Stimulated activated naive CD4-positive, alpha-beta T cell treated with Interleukin-2 at 50 U/mL for 16 hours (primary cell): ENCODE measurements around the gene COL18A1.

Experiments
- DNase-seq: peaks from one replicate; lab custom pipeline; 2025; lab: John Stamatoyannopoulos, UW

Gene COL18A1

DNA sequence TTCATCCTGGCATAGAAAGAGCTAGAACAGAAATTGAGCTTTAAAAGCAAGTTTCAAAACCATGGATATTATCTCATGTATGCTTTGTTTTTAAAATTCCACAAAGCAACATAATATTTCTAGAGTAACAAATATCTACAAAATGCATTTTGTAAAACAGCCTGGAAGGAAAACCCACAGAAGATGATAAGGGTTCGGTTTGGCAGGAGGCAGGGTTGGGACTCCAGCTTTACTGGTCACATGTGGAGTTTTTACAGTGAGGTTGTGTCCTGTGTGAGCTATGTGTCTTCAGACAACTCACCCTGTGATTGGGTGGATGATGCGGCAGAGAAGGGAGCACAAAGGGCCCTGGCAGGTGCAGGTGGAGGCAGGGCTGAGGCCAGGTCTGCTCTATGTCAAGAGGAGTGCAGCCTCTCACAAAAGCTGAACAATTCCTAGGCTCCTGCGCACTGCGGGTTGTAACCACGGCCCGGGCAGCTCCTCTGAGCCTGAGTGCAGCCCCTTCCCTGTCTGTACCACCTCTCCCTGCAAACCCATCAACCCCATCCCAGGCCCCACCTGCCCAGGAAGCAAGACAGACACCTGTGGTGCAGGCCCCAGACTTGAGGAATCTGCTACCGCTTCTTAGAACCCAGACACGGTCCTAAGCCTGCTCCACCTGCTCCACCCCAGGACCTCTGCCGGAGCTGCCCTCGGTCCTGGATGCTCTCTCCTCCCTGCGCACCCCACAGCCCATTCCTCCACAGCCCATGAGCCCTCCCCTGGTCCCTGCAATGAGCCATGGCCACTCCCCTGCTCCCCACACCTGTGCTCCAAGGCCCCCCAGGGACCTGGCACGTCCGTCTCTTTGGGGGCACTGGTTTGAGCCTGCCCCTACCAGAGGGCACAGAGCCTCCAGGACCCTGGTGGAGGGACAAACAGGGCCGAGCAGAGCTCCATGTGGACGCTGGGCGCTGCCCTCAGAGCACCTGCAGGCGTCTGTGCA, 2.8 kb upstream of the COL18A1 start:
- no peak for DNase-seq

DNA sequence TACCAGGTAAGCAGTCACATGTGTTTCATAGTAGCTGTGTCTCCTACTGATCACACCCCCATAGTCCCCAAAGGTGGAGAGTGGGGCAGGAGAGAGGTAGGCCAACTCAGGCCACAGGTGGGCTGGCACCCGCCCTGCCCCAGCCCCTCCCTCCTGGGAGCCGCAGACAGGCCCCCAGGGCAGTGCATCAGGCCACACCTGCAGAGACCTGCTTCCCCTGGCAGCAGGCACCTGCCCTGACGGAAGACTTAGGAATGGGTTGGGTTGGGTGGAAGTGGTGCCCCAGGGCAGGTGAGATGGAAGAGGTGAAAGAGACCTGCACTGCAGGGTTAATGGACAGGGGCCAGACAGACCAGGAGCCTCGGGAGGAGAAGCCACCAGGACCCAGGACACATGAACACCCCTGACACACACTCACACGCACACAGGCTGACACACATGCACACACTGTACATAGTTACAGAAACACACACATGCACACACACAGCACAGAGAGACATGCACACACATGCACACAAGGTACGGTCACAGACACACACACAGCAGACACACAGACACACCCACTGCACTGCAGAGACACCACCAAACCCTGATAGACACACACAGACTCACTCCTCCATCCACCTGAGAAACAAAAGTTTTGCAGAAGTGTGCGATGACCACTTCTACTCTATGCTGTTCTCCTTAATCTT, 1.7 kb upstream of the COL18A1 start:
- DNase-seq: no peak

DNA sequence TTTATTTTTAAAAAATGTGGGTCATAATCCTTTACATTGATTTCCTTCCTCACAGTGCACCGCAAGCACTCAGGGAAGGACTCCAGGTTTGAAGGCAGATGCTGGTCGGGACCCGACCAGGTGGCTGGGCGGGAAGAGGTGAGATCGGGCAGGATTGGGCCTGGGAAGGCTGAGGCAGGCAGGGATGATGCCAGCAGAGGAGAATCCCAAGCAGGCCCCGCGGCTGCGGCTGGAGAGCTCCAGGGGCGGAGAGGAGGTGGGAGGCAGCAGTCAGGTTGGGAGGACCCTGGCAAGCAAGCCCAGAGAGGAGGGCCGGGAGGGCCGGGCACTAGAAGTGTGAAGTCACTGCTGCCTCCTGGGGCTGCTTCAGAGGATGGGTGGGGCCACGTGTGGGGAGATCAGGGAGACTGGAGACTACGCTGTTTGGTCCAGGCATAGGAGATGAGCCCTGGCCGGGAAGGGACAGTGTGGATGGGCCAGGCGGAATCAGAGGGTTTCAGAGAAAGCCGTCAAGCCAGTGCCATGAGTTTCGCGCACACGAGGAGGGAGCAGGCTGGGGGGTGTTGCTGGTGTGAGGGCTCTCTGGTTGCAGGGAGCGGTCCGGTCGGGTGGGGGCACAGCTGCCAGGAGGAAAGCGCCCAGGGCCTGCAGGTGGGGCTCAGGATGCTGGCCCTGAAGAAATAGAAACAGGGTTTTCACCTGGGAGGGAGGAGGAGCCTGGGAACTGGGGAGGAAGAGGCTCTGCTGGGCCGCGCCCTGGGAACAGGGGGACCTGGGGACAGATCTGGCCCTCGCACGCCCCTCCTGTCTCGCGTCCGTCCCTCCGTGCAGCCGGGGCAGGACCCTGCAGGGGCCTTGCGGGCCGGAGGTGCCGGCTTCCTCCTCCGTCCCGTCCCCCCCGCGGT, 888 bp upstream of the COL18A1 start:
- DNase-seq: no peak

DNA sequence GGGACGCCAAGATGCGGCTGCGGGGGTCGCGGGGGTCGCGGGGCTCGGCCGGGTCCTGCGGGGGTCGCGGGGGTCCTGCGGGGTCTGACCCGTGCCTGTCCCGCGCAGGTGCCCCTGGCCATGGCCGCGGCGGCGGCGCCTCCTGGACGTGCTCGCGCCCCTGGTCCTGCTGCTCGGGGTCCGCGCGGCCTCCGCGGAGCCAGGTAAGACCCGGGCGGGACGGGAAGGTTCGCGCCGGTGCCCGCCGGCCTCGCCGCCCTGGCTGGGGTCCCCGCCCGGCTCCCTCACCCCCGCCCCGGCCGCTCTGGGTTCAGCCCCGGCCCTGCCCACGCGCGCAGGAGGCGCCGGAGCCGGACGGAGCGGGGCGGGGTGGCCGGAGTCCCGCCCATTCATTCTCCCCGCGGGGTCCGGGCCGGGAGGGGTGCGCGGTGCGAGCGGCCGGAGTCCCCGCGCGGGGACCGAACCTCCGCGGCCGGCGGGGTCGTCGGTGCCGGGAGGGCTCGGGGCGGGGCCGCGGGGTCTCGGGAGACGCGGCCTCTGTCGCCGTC, 380 bp downstream of the COL18A1 start:
- no peak for DNase-seq

DNA sequence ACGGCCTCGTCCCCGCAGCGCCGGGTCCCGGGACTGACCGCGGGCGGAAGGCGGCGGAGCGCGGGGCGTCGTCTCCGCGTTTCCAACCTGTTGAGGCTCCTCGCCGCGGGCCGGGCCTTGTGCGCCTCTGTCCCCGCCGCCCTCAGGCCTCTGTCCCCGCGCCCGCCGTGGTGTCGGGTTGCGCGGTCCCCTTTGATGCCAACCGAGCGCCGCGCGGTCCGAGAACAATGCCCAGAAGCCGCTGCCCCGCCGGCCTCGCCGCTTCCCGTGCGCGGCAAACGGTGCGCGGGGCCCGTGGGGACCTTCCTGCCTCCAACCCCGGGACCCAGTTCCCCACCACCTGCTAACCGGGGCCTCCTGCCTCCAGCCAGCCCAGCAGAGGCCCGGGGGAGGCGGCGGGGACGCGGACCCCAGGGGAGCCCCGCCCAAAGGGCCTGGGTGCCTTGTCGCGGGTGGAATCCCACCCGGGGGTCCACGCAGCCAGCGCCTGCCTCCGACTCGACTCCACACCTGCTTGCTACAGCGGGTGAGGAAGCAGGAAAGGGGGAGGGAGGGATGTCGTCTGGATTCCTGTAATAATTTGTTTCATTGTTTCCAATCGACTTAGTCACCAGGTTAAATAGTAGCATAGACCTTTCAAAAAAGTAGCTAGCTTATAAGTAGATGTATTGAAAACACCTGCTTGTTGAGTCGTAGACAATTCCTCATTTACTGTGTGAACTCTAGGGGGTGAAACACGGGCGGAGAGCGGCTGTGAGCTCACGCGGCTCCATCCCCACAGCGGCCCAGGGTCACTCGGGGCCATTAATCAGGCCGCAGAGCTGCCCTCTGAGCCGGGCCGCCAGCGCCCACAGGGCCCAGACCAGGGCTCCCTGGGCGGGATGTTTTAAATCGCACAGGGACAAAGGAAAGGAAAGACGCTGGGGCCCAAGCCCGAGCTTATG, 1.1 kb downstream of the COL18A1 start:
- DNase-seq: no peak

DNA sequence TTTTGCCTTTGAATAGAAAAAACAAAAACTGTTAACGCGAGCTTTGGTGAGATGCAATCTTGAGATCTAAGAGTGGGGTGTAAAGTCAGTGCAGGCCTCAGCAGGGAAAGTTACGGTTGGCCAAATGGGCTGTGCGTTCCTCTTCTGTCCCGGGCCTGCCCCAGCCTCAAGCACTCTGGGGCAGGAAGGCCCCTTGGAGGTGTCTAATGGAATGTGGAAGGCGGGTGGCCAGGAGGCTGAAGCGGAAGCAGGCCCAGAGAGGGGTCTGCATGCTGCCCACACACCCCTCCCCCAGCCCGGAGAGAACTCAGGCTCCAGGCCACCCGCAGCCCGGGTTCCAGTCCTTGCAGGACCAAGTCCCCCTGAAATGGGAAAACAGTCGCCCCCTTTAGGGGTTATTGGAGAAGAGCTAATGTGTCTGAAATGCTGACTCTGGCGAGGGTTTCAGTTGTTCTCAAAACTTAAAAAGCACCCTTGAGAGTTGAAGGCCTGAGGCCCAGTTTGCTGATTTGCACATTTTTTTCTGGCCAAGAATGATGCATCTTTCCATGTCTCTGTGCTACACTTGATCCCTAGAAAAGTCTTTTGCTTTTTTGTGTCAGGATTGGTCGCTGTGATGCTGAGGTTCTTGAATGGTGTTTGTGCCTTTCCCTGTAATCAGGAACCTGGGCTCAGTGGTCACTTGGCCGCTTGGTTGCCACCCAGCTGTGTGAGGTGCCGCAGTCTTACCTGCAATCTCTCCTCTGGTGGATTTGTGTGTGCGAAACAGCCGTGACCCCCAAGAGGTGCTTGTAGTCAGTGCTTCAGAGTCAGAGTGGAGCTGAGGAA, 2.0 kb downstream of the COL18A1 start:
- DNase-seq: no peak

DNA sequence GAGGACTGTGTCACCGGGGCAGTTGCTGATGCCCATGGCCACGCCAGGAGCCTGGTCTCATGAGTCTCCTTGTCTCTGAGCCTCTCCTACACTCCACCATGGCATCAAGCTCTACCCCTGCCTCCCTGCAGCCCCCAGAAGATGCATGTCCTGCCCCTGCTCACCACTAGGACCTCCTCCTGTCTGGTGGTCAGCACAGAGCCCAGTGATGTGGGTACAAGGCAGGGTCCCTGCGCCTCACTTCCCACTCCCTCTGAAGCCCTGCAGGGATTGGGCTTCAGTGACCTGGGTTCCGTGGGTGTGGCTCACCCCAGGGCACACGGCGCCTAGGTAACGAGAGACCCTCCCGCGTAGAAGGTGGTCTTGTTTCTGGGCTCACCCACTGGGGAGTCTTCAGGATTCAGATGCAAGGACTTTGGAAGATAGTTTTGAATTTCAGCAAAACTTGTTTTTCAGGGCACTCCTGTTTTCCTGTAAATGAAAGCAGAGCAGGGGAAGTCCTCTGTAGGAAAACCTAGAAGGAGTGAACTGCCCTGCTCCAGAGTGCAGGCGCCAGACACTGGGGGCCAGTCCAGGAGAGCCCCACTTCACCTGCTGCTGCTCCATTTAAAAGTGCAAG, 2.8 kb downstream of the COL18A1 start:
- no peak for DNase-seq

DNA sequence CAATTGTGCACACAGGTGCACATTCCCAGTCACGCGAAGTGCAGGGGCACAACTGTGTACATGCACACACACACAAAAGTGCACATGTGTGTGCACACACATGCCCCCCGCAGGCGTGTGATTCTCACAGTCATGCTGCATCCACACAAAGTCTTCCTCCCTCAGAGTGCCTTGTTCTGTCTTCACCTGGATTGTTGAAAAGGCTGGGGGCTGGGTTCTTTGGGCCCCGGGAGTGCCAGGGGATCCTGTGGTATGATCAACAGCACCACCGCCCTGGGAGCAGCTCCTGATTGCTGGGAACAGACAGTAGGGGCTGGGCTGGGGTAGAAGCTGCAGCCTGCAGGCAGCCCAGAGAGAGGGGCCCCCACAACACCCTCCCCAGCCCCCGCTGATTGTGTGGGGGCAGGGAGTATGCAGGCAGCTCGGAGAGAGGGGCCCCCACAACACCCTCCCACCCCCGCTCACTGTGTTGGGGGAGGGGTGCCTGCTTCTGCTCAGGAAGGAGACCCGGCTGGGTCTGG, 3.4 kb downstream of the COL18A1 start:
- no peak for DNase-seq

DNA sequence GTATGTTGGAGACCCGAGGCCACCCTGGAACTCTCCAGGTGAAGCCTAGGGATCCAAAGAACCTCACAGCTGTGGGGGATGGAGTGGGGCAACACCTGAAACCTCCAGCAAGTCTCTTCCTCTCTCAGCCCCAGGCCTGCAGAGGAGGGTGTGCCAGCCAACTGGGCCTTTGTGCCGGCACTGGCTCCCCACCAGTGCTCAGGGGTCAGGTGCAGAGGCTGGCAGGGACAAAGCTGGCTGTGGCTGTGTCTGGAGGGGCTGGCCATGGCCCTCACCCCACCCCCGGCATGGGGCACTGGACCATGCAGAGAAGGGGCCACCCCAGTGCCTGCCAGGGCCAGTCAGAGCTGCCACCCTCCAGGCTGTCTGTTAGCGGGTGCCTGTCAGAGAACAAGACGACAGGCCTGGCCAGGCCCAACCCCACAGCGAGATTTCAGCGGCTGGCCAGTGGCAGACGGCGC, 3.9 kb downstream of the COL18A1 start:
- no peak for DNase-seq

DNA sequence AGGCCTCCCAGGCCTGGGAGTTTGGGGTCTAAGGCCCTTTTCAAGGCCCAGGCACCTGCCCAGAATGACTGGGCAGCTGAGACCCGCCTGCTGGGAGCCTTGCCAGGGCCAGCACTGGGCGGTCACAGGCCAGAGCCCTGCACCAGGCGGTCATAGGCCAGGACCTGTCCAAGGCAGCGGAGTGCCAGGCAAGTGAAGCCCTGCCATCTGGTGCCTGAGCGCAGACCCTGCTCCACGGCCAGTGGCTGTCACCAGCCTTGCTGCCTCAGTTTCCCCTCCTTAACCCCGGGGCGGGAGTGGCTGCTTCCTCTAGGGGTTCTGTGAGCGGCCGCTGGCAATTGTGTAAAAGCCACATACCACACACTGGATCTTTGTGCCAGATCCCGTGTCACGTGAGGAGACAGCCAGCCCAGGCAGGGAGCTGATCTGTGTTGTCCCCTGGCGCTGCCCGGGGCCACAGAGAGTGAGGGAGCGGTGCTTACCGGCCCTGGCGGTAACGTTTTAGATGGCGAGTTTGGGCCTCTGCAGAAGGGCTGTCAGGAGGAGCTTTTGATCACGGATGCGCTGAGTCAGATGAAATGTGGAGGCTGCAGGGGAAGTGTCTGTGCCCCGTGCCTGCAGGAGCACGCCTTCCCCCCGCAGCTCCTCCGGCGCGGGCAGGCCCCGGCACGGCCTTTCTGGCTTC, 4.6 kb downstream of the COL18A1 start:
- no peak for DNase-seq

DNA sequence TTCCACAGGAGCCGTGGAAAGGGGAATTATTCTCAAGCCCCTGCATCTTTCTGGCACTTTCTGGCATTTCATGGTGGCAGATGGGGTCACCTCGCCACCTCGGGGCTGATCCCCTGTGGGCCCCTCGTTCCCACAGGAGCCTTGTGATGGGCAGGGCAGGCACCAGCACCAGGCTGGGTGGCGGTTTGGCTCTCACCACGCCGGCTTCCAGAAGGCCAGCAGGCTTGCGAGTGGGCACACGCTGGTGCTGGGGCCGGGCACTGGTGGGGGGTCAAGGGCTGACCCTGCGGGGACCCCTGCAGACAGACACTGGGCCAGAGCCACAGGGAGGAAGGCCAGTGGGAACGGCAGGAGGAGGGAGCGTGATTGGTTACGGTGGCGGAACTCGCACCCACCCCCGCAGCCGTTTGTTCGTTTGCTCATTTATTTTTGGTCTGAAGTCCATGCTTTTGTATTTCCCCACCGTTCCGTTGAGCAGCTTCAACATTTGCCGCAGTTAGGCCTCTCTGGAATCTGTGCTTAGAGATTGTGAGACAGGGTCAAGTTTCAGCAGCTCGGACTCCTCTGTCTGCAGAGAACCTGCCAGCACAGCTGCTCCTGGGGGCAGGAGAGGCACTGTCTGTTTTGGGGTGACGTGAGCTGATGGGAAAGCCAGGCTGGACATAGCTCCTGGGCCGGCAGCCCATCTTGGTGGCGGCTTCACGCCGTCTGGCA, 5.3 kb downstream of the COL18A1 start:
- DNase-seq: no peak

DNA sequence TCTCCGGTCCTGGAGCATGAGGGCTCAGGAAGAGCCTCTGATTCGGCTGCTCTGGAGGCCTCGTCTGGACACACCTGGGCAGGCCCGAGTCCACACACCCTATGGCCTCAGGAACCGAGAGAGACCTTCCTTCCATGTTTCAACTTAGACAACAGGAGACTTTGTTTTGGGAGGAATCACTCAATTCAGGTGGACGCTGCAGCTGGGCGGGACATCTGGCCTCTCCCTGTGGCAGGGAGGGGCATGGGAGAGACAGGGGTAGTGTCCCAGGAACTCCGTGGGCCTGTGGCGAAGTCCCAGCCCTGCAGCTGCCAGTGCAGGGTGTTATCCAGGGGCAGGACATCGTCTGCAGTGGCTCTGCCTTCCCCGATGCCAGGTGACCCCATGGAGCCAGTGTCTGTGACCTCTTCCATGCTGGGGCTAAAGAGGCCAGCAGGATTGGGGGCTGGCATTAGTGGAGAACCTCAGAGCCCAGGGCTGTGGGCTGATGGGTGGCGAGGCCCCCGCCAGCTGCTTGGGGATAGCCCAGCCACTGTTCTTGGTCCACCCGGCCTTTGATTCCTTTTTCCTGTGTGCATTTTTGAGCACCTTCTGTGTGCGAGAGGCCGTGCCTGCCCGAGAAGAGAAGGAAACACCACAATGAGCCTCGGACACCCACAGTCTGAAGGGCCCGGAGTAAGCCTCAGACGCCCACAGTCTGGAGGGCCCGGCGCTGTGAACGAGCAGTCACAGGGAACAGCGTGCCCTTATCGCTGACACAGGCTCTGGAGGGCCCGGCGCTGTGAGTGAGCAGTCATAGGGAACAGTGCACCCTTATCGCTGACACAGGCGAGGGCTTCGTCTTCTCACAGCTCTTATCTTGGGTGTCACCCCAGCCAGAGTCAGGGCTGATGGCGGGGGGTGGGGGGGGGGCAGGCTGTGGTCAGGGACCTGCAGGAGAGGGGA, 6.2 kb downstream of the COL18A1 start:
- no peak for DNase-seq

DNA sequence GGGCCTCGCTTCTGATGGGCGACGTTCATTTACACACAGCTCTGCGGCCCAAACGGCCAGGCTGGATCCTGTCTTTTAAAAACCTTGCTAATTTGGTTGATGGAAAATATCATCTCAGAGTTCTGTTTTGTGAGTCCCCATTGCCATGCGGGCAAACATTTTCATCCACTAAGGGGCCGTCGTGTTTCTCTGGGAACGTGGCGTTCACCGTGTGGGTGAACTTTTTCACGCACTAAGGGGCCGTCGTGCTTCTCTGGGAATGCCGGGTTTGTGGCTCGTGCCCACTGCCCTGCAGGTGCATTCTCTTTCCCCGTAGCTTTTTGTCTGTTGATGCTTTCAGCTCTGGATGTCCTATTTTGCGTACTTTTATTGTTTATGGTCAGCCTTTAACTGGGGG, 6.8 kb downstream of the COL18A1 start:
- DNase-seq: no peak

DNA sequence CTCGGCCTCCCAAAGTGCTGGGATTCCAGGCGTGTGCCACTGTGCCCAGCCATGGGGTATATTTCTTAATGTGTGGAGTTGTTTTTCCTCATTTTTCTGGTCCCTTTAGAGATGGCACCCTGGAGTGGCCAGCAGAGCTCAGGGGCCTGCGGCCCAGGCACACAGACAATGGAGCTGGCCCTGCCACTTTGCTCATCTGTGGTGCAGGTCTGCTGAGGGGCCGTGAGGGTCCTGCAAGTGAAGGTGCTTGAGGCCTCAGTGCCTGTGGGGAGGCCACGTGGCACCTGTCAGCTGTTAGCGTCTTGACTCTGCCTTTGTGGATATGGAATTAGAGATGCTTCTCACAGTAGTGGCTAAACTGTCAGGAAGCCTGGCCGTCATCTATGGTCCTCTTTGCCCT, 7.5 kb downstream of the COL18A1 start:
- no peak for DNase-seq

DNA sequence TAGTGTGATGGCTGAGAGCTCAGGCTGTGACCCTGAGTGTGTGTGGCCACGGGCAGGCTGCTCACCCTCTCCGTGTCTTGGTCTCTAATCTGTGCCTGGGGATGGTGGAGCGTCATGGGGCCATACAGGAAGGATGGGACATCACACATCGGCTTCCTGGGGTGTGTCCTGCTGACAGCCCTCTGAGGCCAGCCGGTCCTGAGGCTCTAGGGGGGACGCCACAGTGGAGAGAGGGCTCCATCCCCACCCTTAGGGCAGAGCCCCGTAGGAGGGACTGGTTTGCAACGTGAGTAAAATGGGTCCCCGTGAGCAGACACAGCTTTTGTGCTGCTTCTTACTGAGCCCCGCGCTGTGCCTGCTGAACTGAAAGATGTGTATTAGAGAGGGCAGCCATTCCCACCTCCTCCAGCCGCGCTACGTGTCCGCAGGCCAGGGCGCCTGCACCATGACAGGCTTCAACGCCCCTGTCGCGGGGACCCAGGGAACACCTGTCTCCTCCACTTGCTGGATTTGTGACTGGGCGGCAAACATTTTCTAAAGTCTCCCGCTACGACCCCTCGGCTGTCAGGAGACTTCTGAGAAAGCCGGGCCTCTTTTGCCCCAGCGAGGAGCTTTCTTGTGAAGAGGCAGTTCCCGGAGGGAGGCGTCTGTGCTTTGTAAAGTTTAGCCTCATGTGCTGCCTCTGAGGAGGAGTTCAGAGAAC, 8.1 kb downstream of the COL18A1 start:
- no peak for DNase-seq

DNA sequence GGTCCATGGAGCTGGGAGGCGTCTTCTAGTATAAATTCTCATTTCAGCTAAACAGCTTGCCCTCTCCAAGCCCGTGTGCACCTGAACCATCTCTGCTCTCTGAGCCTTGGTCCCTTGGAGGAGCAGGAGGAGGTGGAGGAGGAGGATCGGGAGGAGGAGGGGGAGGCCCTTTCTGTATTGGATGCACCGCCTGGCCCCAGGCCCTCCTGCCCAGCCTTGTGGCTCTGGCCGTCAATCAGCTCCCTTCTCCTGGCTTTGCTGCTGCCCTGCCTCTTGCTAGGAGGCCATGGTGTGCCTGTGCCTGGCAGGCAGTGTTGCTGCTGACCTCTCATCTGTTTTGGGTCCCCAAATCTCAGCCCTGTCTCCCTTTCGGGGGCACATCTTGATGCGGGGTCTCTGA, 9.0 kb downstream of the COL18A1 start:
- DNase-seq: no peak
